Ectodermal cell (in vitro differentiated cells): ENCODE measurements around the gene AUTS2.

Source experiments
- H3K27ac ChIP-seq: 2 replicates; pipeline ENCODE4 v1.7.0; 2013; ENCODE audit warnings: mild to moderate bottlenecking, low read depth, low read length; ENCODE audit not compliant: insufficient read depth, poor library complexity, severe bottlenecking
- H3K27me3 ChIP-seq: 2 replicates; pipeline ENCODE4 v1.7.0; 2013; ENCODE audit warnings: mild to moderate bottlenecking, low read length; ENCODE audit not compliant: insufficient read depth, control insufficient read depth, poor library complexity, severe bottlenecking
- H3K36me3 ChIP-seq: one replicate; pipeline ENCODE4 v1.7.0; 2013; ENCODE audit warnings: low read length; ENCODE audit not compliant: control insufficient read depth, insufficient read depth
- H3K4me1 ChIP-seq: one replicate; pipeline ENCODE4 v1.7.0; 2013; ENCODE audit warnings: low read length; ENCODE audit not compliant: control insufficient read depth, insufficient read depth
- H3K4me3 ChIP-seq: 2 replicates; pipeline ENCODE4 v1.7.0; 2013; ENCODE audit warnings: low read depth, low read length, control low read depth; ENCODE audit not compliant: insufficient read depth
- H3K9me3 ChIP-seq: 2 replicates; pipeline ENCODE4 v1.7.0; 2013; ENCODE audit warnings: mild to moderate bottlenecking, low read length, moderate library complexity; ENCODE audit not compliant: control insufficient read depth
- WGBS, 2 experiments: methylation state at CpG; one replicate each; pipeline ENCODE4 v1.1.7; 2013; ENCODE audit warnings: missing lambda C conversion rate in 2 of 2; 5-methylcytosine and 5-hydroxymethylcytosine counted together

The AUTS2 gene

DNA sequence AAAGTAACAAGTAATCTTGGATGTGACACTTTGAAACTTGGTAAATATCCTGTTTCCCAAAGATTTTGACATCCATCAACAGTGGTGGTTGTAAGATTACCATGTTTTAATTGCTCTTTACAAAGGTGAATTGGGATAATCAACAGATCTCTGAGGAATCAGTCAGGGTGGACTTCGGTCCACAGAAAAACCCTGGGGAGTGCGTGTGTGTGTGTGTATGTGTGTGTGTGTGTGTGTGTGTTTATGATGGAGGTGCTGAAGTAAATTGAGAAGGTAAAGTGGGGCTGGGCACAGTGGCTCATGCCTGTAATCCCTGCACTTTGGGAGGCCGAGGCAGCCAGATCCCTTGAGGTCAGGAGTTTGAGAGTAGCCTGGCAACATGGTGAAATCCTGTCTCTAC, 12.0 kb upstream of the AUTS2 start:
- Histone ChIP-seq H3K9me3 (no peaks in the 10 kb centered on the region), H3K4me3 (no peak overlapping the region), H3K36me3 (no peaks in the 10 kb centered on the region), H3K4me1 (no peaks in the 10 kb centered on the region), H3K27ac (no peak overlapping the region), H3K27me3 (no peaks in the 10 kb centered on the region)
- 90 to 94% methylated on average over 3 of the region's 3 CpGs for WGBS, 2 experiments

DNA sequence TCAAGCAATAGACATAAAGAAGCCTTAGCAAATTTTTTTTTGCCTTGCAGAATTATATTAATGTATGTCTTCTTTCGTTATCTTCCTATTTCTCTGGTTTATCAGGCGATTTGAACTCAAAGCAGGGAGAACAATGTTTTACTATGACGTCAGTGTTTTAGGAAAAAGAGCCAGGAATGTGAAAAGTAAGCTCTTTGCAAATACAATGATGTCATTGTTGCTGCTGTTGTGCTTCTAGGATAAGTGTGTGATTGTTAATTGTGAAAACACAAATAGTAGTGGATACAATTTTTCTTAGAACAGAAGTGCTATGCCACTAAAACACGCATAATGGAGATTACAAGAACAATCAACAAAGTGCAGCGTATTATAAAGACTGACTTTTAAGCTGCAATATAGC, 9.5 kb upstream of the AUTS2 start:
- H3K9me3 ChIP-seq = no peaks in the 10 kb centered on the region
- no peaks in the 10 kb centered on the region for H3K4me1 ChIP-seq
- H3K4me3 ChIP-seq = no peak overlapping the region
- WGBS, 2 experiments = 81 to 90% methylated on average over 5 of the region's 5 CpGs
- H3K27me3 ChIP-seq = peaks cover 5% of the 10 kb centered on the region
- no peaks in the 10 kb centered on the region for H3K36me3 ChIP-seq
- H3K27ac ChIP-seq = no peak overlapping the region

DNA sequence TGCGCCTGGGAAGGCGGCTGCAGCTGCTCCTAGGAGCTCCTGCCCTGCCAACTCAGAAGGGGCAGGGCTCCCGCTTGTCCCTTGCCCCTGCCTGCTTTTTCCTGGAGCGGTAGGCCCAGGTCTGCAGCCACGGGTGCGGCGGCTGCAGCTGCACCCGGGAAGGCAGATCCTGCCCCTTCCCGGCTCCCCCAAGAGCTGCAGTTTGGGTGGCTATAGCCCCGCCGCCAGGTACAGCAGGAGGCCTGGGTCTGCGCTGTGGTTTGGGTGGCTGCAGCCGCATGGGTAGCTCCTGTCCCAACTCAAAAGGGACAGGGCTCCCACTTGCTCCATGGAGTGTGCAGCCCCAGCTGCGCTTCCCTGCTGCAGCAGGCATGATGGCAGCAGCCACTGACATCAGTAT, 6.5 kb upstream of the AUTS2 start:
- no peaks in the 10 kb centered on the region for H3K36me3 ChIP-seq
- no peaks in the 10 kb centered on the region for H3K4me1 ChIP-seq
- H3K4me3 ChIP-seq = no peak overlapping the region
- no peaks in the 10 kb centered on the region for H3K9me3 ChIP-seq
- no peak overlapping the region for H3K27ac ChIP-seq
- H3K27me3 ChIP-seq = peaks cover 33% of the 10 kb centered on the region
- WGBS, 2 experiments = 86 to 88% methylated on average over 14 of the region's 14 CpGs

DNA sequence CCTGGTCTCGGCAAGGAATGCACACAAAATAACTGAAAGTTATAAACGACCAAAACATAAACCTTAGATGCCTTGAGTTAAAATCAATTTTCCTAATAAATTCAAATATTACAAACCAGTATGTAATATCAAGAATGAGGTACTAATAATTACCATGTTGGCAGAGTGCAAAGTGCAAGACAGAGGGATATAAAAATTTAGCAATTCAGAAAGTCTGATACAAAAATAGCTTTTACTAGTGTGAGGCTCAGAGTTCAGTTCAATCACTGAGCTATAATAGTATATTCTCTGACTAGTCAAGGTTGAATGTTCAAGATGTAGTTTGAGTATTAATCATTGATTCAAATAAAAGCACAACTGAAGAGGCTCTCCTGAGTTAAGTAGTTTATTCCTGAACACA, 4.8 kb upstream of the AUTS2 start:
- no peak overlapping the region for H3K4me3 ChIP-seq
- H3K36me3 ChIP-seq = no peaks in the 10 kb centered on the region
- H3K27me3 ChIP-seq = peaks cover 43% of the 10 kb centered on the region
- no peaks in the 10 kb centered on the region for H3K9me3 ChIP-seq
- WGBS, 2 experiments = 80 to 91% methylated on average over 2 of the region's 2 CpGs
- no peak overlapping the region for H3K27ac ChIP-seq
- H3K4me1 ChIP-seq = no peaks in the 10 kb centered on the region

DNA sequence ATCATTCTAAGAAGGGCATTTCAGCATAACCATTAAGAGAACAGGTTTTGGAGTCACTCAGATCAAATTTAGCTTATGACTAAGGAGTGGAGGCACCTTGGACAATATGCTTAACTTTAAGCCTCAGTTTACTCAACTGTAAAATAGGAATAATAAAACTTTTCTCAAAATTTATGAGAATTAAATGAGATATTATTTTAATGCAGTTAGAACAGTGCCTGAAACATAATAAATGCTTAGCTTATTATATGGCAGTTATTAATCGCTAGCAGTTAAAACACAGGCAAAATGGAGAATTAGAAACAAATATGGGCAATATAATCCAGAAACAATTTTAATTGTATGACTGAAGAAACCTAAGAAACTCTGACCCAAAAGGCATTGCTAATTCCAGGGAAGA, 2.9 kb upstream of the AUTS2 start:
- no peak overlapping the region for H3K4me3 ChIP-seq
- WGBS, 2 experiments = 100% methylated on average over 1 of the region's 1 CpG; no CpG with 5 or more reads in 1 of the 2 experiments
- no peaks in the 10 kb centered on the region for H3K36me3 ChIP-seq
- peaks cover 50% of the 10 kb centered on the region for H3K27me3 ChIP-seq
- H3K9me3 ChIP-seq = no peaks in the 10 kb centered on the region
- H3K4me1 ChIP-seq = no peaks in the 10 kb centered on the region
- no peak overlapping the region for H3K27ac ChIP-seq

DNA sequence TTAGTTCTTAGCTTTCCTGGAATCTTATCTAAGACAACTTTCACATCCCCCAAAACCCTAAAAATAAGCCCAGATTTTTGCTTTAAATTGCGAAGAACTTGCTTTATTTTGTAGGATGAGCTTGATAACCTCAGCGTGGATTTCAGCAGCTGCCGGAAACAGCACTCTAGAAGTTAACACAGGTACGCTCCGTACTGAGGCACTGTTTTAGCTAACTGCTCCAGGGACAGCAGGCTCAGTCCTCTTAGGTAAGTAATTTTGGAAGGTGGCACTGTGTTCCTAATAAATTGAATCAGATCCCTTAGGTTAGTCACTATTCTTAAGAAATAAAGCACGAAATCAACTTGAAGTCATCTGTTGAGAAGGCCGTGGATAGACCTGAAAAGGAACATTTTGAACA, 2.2 kb upstream of the AUTS2 start:
- no peaks in the 10 kb centered on the region for H3K36me3 ChIP-seq
- H3K4me1 ChIP-seq = peaks cover 4% of the 10 kb centered on the region
- peaks cover 56% of the 10 kb centered on the region for H3K27me3 ChIP-seq
- WGBS, 2 experiments = 85 to 87% methylated on average over 7 of the region's 7 CpGs
- no peak overlapping the region for H3K4me3 ChIP-seq
- no peak overlapping the region for H3K27ac ChIP-seq
- no peaks in the 10 kb centered on the region for H3K9me3 ChIP-seq

DNA sequence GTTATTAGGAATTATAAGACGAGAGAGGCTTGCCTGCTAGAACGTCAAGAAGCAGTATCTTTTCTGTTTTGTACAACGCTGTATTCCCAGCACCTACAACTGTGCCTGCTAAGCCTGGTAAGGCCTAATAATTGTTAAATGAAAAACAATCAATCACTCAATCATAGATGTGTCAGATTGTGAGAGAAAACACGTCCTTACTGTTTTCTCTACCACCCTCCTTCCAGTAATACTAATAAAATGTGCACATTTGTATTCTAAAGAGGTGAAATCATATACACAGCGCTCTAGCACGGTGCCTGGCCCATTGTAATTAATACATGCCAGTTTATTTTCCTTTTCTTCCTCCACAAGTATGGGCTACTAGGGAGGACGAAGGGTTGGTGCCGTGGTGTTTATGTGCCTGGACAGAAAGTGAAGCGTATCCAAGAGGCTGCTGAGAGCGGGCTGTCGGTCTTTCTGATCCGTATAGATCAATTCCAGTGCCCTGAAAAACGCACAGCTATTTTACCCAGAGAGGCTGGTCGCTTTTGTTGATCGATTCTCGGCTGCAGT, 1.5 kb upstream of the AUTS2 start:
- peak overlapping the region; percentile 65 for H3K4me3 ChIP-seq

DNA sequence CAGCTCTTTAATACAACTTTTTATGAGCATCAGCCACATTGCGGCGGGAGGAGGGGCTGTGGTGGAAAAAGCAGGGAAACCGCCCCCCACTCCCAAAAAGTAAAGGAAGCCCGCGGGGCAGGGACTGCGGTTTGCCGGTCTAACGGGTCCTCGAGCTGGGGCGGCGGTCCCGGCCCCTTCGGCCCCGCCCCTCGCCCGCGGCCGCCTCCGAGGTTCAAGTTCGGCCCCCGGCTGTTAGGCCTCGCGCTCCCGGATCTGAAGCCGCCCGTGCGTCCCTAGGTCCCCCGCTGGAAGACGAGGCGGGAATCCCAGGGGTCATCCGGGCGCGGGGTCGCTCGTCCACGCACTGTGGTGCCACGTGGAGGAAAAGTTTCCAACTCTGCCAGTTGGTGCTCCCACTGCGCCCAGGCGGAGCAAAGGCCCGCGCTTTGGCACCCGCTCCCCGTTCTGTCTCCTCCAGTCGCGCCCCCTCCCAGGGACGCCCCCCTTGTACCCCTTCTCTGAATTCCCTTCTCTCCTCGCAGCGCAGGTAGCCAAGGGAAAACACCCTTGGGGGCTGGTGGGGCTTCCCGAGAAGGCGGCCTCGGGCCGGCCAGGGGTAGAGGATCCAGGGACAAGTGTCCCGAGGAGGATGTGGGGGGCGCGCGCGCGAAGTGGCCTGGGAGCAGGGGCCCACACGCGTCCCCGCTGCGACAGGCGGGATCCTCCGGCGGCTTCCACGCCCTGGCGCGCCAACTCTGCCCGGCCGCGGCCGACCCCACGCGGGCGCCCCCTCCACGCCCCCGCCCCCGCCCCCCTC, 798 bp upstream of the AUTS2 start:
- Histone ChIP-seq H3K4me3 (peak overlapping the region; percentile 65), H3K9me3 (no peaks in the 10 kb centered on the region), H3K27ac (no peak overlapping the region), H3K36me3 (no peaks in the 10 kb centered on the region), H3K27me3 (peaks cover 71% of the 10 kb centered on the region), H3K4me1 (peaks cover 8% of the 10 kb centered on the region)
- WGBS, 2 experiments = 1% methylated on average over 70 to 72 of the region's 78 CpGs

More for the DNA sequence above, 1.5 kb upstream of the AUTS2 start:
- H3K36me3 ChIP-seq = no peaks in the 10 kb centered on the region
- peaks cover 64% of the 10 kb centered on the region for H3K27me3 ChIP-seq
- no peaks in the 10 kb centered on the region for H3K9me3 ChIP-seq
- H3K4me1 ChIP-seq = peaks cover 8% of the 10 kb centered on the region
- H3K27ac ChIP-seq = no peak overlapping the region
- 36 to 38% methylated on average over 14 to 16 of the region's 16 CpGs for WGBS, 2 experiments

DNA sequence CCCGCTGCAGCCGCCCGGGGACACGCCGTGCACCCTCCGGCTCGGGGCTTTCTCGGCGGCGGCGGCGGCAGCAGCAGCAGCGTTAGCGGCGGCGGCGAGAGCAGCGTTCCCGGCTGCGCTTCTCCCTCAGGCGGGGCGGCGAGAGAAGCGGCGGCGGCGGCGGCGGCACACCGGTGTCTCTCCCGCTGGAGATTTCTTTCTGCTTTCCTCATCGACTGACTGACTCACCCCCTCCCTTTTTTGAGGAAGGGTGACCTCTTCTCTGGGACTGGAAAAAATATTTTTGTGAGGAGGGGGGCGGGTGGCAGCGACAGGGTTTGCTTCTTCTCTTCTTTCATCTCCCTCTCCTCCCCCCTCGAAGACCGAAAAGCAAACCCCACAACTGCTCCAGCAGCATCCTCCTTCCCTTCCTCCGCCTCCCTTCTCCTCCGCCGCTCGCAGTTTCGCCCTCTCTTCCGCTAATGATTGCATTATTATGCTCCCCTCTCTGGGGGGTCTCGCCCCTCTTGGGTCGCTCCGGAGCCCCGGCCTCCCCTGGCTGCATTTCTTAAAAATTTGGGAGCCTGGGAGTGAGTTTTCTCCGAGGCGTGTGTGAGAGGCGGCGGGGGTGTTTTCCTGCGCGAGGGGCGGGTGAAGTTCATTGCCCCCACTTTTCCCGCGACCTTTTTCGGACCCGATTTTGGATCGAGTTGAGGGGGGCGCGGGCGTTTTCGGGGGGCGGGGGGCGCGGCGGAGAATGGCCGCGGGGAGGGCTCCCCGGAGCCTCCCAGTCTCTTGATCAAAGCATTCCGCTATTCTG, 411 bp downstream of the AUTS2 start:
- 0% methylated on average over 70 of the region's 70 CpGs for WGBS, 2 experiments
- Histone ChIP-seq H3K4me3 (peak overlapping the region; percentile 67), H3K27ac (peak overlapping the region; percentile 22), H3K9me3 (no peaks in the 10 kb centered on the region), H3K4me1 (peaks cover 8% of the 10 kb centered on the region), H3K36me3 (no peaks in the 10 kb centered on the region), H3K27me3 (peaks cover 79% of the 10 kb centered on the region)

DNA sequence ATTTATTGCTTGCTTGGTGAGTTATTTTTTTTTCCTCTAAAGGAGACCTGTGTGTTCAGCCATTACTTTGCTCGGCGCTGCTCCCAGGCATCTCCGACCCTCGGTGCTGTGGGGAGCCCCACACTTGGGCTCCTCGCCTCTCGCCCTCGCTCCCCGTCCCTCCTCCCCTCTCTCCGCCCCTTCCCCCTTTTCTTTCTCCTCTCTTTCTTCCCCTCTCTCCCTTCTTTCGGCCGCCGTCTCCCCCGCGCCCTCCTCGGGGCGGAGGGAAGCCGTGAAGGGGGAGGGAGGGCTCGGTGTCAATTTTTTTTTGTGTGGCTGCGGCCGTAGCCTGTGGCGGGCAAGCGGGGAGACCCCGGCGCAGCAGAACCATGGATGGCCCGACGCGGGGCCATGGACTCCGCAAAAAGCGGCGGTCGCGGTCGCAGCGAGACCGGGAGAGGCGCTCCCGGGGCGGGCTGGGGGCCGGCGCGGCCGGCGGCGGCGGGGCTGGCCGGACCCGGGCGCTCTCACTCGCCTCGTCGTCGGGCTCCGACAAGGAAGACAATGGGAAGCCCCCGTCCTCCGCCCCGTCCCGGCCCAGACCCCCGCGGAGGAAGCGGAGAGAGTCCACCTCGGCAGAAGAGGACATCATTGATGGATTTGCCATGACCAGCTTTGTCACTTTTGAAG, 1.1 kb downstream of the AUTS2 start:
- H3K4me3 ChIP-seq = peak overlapping the region; percentile 67
- peaks cover 81% of the 10 kb centered on the region for H3K27me3 ChIP-seq
- 0% methylated on average over 61 of the region's 61 CpGs for WGBS, 2 experiments
- H3K27ac ChIP-seq = no peak overlapping the region
- no peaks in the 10 kb centered on the region for H3K9me3 ChIP-seq
- H3K36me3 ChIP-seq = no peaks in the 10 kb centered on the region
- H3K4me1 ChIP-seq = peaks cover 8% of the 10 kb centered on the region
